Adrenal gland (tissue), 5 donors: ENCODE data around the gene SSX2IP.

Experiments used
- POLR2A ChIP-seq, 2 donors: fragments of 450-650 bp; IDR thresholded peaks; one replicate each; pipeline ENCODE4 v1.6.1; 2017; ENCODE audit warnings: antibody characterized with exemption in 2 of 2, mild to moderate bottlenecking in 2 of 2, moderate library complexity in 1 of 2
- TF ChIP-seq, protein P1 (sequence below), 6 experiments: fragments of 450-650 bp in 4 of 6; fragments of 200-600 bp in 2 of 6; sonication (generic) in 1 of 6; IDR thresholded peaks; 1 replicate in 5 of 6; 2 replicates in 1 of 6; pipeline versions ENCODE4 v1.5.1 to v1.8.0; 2016 to 2021; ENCODE audit warnings: antibody characterized with exemption in 6 of 6, mild to moderate bottlenecking in 2 of 6, moderate library complexity in 1 of 6
- donor health status: DM: no; HTN: no; CAD: no.

DNA sequence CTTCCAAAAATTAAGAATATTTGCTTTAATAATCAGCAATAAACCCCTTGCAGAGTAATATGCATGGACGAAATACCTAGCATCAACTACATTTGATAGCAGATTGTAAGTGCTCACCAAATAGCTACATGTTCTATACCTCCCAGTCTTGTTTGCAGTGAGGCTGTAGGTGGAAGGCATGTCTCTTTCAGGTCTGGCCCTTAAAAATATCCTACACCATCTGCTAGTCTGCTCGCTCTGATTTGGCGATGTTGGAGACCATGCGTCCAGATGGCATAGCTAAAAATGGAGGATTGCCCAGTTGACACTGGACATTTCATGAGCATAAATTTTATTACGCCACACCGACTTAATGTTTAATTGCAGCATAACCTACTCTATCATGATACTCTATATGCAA lies 47.1 kb downstream of the SSX2IP start:
- TF ChIP-seq, protein P1, sequence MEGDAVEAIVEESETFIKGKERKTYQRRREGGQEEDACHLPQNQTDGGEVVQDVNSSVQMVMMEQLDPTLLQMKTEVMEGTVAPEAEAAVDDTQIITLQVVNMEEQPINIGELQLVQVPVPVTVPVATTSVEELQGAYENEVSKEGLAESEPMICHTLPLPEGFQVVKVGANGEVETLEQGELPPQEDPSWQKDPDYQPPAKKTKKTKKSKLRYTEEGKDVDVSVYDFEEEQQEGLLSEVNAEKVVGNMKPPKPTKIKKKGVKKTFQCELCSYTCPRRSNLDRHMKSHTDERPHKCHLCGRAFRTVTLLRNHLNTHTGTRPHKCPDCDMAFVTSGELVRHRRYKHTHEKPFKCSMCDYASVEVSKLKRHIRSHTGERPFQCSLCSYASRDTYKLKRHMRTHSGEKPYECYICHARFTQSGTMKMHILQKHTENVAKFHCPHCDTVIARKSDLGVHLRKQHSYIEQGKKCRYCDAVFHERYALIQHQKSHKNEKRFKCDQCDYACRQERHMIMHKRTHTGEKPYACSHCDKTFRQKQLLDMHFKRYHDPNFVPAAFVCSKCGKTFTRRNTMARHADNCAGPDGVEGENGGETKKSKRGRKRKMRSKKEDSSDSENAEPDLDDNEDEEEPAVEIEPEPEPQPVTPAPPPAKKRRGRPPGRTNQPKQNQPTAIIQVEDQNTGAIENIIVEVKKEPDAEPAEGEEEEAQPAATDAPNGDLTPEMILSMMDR (IDR thresholded peaks at IDR 0.05), result no peak
- no peak for TF ChIP-seq POLR2A (IDR thresholded peaks at IDR 0.05)
